H1 (cell line): ENCODE measurements around the gene ZNF614. TPM values are rescaled to one million over a fixed set of nuclear protein-coding genes. Genes with fewer than 3 reads are reported as not detected.

Source experiments
- ASH2L ChIP-seq: fragments of 200-600, 300-600 bp; sonication (generic); IDR thresholded peaks from one replicate; pipeline ENCODE4 v1.7.1; 2017; ENCODE audit warnings: low read length
- BCL11A ChIP-seq, 2 experiments: IDR thresholded peaks; one replicate each; pipeline ENCODE4 v1.6.1; 2011; ENCODE audit warnings: low read depth in 2 of 2, low read length in 2 of 2, mild to moderate bottlenecking in 2 of 2
- EGR1 ChIP-seq: IDR thresholded peaks from 2 replicates; pipeline ENCODE4 v1.6.1; 2011; ENCODE audit warnings: low read depth, low read length, borderline replicate concordance
- EP300 ChIP-seq, 2 experiments: IDR thresholded peaks; 1 replicate in 1 of 2; 2 replicates in 1 of 2; pipeline ENCODE4 v1.6.1; 2011 to 2012; ENCODE audit warnings: low read depth in 2 of 2, low read length in 2 of 2, mild to moderate bottlenecking in 2 of 2, borderline replicate concordance in 1 of 2, inconsistent platforms in 1 of 2, moderate library complexity in 1 of 2
- KDM1A ChIP-seq: fragments of 200-600, 300-600 bp; sonication (generic); IDR thresholded peaks from 2 replicates; pipeline ENCODE4 v1.7.1; 2016; ENCODE audit warnings: mild to moderate bottlenecking, low read length, borderline replicate concordance
- MAFK ChIP-seq: IDR thresholded peaks from 2 replicates; pipeline ENCODE4 v1.6.1; 2012; ENCODE audit warnings: low read depth, mild to moderate bottlenecking, improper control_type of control experiment, low read length
- TAF7 ChIP-seq: optimal IDR thresholded peaks from 2 replicates; pipeline ENCODE3; 2011; ENCODE audit warnings: low read depth, mild to moderate bottlenecking, inconsistent platforms, low read length, moderate library complexity, borderline replicate concordance
- polyA plus RNA-seq, 7 experiments: library from polyadenylated mRNA; depleted of rRNA in 3 of 7; stranded (reverse) in 5 of 7; unstranded in 2 of 7; fragments of >200 nt in 5 of 7; fragments of 200-250 nt in 2 of 7; gene quantifications; 1 replicate in 5 of 7; 2 replicates in 1 of 7; 4 replicates in 1 of 7; pipeline versions ENCODE4 v1.2.1 to v1.2.3, GENCODE V29; 2011 to 2013; ENCODE audit warnings: missing spikeins in 2 of 7, mixed read lengths in 2 of 7
- total RNA-seq: library from RNA; stranded (reverse); fragmentation: NEBNext Ultra II Directional; extraction: Animal tissue kit (Norgen Biotek cat#: 25700); gene quantifications from 2 replicates; pipeline ENCODE4 v1.2.1, GENCODE V29; 2021
- TF ChIP-seq, protein P1 (sequence below): fragments of 300-600 bp; sonication (generic); IDR thresholded peaks from 2 replicates; pipeline ENCODE4 v1.7.1; 2012; ENCODE audit warnings: low read length, moderate library complexity, mild to moderate bottlenecking, inconsistent platforms; ENCODE audit not compliant: insufficient replicate concordance
- TF ChIP-seq, protein P2 (sequence below): IDR thresholded peaks from 2 replicates; pipeline ENCODE4 v1.6.1; 2011; ENCODE audit warnings: low read depth, mild to moderate bottlenecking, low read length; ENCODE audit not compliant: insufficient read depth

ZNF614 gene
- total and polyA plus RNA-seq, 2 of the 8 experiments (the other 6 are each of a cell fraction or from before 2014, with no cell fraction given) = 4.7 to 18.7 TPM

DNA sequence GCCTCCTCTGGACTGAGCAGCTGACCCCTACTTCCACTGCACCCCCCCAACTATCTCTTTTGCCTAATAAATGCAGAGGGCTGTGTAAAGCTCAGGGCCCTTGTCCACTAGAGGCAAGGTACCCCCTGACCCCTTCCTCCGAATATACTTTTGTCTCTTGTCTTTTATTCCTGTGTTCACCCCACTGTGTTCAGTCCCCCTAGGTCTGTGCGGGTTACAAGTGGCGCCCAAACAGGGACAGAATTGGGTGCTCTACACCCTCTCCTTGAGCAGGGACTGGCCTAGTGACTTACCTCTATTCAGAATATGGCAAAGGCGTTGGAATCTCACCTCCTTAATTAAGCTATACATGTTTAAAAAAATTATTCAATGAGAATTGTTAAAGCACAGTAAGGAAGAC is 56.6 kb downstream of the ZNF614 start (continued):
- TF ChIP-seq, protein P1, sequence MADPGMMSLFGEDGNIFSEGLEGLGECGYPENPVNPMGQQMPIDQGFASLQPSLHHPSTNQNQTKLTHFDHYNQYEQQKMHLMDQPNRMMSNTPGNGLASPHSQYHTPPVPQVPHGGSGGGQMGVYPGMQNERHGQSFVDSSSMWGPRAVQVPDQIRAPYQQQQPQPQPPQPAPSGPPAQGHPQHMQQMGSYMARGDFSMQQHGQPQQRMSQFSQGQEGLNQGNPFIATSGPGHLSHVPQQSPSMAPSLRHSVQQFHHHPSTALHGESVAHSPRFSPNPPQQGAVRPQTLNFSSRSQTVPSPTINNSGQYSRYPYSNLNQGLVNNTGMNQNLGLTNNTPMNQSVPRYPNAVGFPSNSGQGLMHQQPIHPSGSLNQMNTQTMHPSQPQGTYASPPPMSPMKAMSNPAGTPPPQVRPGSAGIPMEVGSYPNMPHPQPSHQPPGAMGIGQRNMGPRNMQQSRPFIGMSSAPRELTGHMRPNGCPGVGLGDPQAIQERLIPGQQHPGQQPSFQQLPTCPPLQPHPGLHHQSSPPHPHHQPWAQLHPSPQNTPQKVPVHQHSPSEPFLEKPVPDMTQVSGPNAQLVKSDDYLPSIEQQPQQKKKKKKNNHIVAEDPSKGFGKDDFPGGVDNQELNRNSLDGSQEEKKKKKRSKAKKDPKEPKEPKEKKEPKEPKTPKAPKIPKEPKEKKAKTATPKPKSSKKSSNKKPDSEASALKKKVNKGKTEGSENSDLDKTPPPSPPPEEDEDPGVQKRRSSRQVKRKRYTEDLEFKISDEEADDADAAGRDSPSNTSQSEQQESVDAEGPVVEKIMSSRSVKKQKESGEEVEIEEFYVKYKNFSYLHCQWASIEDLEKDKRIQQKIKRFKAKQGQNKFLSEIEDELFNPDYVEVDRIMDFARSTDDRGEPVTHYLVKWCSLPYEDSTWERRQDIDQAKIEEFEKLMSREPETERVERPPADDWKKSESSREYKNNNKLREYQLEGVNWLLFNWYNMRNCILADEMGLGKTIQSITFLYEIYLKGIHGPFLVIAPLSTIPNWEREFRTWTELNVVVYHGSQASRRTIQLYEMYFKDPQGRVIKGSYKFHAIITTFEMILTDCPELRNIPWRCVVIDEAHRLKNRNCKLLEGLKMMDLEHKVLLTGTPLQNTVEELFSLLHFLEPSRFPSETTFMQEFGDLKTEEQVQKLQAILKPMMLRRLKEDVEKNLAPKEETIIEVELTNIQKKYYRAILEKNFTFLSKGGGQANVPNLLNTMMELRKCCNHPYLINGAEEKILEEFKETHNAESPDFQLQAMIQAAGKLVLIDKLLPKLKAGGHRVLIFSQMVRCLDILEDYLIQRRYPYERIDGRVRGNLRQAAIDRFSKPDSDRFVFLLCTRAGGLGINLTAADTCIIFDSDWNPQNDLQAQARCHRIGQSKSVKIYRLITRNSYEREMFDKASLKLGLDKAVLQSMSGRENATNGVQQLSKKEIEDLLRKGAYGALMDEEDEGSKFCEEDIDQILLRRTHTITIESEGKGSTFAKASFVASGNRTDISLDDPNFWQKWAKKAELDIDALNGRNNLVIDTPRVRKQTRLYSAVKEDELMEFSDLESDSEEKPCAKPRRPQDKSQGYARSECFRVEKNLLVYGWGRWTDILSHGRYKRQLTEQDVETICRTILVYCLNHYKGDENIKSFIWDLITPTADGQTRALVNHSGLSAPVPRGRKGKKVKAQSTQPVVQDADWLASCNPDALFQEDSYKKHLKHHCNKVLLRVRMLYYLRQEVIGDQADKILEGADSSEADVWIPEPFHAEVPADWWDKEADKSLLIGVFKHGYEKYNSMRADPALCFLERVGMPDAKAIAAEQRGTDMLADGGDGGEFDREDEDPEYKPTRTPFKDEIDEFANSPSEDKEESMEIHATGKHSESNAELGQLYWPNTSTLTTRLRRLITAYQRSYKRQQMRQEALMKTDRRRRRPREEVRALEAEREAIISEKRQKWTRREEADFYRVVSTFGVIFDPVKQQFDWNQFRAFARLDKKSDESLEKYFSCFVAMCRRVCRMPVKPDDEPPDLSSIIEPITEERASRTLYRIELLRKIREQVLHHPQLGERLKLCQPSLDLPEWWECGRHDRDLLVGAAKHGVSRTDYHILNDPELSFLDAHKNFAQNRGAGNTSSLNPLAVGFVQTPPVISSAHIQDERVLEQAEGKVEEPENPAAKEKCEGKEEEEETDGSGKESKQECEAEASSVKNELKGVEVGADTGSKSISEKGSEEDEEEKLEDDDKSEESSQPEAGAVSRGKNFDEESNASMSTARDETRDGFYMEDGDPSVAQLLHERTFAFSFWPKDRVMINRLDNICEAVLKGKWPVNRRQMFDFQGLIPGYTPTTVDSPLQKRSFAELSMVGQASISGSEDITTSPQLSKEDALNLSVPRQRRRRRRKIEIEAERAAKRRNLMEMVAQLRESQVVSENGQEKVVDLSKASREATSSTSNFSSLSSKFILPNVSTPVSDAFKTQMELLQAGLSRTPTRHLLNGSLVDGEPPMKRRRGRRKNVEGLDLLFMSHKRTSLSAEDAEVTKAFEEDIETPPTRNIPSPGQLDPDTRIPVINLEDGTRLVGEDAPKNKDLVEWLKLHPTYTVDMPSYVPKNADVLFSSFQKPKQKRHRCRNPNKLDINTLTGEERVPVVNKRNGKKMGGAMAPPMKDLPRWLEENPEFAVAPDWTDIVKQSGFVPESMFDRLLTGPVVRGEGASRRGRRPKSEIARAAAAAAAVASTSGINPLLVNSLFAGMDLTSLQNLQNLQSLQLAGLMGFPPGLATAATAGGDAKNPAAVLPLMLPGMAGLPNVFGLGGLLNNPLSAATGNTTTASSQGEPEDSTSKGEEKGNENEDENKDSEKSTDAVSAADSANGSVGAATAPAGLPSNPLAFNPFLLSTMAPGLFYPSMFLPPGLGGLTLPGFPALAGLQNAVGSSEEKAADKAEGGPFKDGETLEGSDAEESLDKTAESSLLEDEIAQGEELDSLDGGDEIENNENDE = no peak
- TF ChIP-seq EP300 (IDR thresholded peaks at IDR 0.05; ENCODE audit: borderline replicate concordance in 1 of 2, low read depth in 2 of 2, low read length in 2 of 2) (no peak), KDM1A (no peak), ASH2L (no peak), TAF7 (no peak), BCL11A (IDR thresholded peaks at IDR 0.05; ENCODE audit: low read depth in 2 of 2, low read length in 2 of 2) (no peak), MAFK (no peak), EGR1 (no peak)
- TF ChIP-seq, protein P2, sequence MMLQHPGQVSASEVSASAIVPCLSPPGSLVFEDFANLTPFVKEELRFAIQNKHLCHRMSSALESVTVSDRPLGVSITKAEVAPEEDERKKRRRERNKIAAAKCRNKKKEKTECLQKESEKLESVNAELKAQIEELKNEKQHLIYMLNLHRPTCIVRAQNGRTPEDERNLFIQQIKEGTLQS = no peak
- TF ChIP-seq, all 59 proteins: peak for 0
